Femur (tissue), 1 donor: ENCODE results near the gene NRARP.
"Not testable (repeated sequence)": the region's sequence is repeated elsewhere in the genome, so short reads cannot be mapped to it uniquely, and the experiment has no call there.

Experiments
- DNase-seq: peaks from one replicate; pipeline ENCODE4 v3.0.0-alpha.2; 2017

Gene NRARP

DNA sequence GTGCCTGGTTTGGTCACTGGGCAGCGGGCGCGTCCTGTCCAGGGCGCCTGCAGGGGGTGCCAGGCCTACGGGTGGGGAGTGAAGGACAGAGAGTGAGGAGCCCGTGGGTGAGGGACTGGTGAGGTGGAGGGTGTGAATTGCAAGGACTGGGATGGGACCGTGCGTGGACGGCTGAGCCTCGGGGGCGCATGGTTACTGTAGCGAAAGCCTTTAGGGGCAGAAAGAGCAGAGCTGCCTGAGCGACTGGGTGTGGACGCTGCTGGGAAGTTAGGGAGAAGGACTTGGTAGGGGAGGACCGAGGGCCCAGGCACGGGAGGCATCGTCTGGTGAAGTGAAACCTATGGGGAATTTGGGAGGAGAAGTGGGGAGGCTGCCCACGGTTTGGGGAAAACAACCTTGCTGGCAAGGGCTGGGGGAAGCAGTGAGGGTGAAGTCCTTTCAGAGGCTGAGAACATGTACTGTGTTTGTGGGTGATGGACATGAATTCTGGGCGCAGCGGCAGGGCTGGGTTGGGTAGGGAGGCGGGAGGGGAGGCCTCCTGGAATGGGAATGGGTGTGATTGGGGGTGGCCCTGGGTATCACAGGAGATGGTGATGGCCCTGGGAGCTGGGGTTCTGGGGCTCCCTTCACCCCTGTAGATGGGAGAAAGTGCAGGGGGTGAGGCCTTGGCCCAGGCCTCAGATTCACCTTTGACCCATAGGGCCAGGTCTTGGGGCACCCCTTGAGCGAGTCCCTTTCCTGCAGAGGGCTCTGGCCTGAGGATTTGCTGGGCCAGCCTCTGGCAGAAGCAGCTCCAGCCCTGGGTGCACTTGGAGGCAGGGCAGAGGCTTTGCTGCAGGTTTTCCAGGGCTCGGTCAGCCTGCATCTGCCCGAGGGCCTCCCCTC lies 26.2 kb downstream of the NRARP start:
- DNase-seq: peak; percentile 21

DNA sequence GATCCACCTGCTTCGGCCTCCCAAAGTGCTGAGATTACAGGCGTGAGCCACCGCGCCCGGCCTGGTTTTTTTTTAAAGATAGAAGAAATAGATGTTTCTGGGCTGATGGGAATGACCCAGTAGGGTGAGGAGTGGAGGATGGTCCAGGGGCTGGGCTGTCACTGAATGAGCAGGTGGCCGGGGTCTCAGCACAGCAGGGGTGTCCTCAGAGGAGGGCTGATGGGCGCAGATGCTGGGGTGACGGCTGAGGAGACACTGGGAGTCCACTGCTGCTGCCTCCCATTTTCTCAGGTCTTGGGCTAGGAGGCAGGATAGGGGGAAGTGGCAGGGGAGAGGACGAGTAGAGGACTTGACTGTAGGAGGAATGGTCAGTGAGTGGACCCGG lies 26.9 kb downstream of the NRARP start:
- peak; percentile 26 for DNase-seq

DNA sequence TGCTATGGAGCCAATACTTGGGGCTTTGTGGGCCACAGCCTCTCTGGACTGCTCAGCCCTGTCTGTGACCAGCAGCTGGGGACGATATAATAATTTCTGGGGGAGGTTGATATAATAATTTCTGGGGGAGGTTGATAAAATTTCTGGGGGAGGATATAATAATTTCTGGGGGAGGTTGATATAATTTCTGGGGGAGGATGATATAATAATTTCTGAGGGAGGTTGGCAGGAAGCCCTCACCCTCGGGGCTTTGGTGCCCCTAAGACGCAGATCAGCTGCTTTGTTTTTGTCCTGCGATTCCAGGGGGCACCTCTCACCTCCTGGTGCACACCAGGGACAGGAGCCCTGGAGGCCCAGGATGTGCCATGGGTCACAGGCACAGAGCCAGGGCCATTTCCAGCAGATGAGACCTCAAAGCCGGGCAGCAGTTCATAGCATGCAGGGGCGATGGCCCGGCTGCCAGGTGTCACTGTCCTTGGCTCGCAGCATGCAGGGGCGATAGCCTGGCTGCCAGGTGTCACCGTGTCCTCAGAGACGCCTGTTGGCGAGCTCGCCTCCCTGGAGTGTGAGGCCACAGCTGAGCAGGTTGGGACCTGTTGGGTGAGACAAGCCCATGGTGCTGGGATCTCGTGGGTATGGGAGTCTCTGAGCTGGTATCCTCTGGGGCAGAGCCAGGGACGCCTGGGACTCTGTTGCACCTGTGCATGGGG lies 28.3 kb downstream of the NRARP start:
- no peak for DNase-seq

DNA sequence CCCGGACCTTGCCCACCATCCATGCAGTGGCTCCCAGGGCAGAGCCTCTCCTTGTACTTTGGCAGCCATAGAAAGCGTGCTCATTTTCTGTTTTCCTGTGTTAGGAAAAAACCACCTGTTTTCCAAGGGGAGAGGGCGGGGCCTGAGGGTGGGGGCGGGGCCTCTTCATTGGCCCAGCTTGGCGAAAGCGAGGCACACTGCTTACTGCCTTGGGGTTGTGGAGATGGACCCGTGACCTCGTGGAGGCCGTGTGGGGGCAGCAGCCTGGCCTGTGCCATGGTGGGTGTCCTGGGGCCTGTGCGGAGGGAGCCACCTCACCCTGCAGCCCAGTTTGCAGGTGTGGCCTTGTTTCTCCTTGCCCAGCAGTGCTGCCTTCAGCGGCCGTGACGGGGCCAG lies 29.0 kb downstream of the NRARP start:
- DNase-seq: no peak

DNA sequence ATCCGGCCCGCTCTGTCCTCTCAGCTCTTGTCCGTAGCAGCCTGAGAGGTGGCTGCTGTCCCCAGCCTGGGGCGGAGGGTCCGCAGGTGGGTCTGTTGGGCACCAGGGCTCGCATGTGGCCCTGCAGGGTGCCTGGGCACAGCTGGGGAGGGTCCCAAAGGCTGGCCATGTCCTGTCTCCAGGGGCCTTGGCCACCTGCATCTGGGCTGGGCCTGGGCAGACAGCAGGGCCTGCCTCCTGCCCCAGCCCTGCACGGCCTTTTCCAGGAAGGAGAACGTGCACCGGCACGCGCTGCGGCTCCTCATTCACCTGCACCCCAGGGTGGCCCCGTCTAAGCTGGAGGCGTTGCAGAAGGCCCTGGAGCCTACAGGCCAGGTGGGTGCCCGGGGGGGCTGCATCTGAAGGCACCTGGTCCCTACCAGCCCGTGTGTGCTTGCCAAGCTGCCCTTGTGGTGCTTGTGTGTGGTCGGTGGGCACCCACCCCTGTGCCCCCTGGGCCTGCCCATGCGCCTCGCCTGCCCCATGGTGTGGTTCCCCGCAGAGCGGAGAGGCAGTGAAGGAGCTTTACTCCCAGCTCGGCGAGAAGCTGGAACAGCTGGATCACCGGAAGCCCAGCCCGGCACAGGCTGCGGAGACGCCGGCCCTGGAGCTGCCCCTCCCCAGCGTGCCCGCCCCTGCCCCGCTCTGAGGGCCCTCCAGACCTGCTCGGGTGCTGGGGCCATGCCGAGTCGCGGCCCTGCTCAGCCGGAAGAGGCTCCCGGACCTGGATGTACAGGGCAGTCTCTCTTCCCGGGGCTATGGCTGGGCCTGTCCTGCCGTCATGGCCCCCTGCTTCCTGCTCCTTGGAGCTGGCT lies 29.6 kb downstream of the NRARP start:
- no peak for DNase-seq

DNA sequence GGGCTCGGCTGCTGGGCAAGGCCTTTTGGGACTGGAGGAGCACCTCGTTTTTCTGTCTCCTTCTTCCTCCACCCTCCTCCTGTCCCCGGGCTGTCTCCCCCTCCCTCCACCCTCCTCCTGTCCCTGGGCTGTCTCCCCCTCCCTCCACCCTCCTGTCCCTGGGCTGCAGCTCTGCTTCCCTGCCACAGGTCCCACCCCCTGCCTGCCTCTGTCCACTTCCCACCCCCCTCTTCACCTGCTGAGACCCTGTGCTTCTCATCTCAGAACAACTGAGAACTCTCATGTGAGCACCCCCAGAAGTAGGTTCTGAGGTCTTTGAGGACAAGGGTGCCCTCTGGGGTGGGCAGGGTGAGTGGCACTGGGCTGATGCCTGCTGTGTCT lies 30.4 kb downstream of the NRARP start:
- no peak for DNase-seq

DNA sequence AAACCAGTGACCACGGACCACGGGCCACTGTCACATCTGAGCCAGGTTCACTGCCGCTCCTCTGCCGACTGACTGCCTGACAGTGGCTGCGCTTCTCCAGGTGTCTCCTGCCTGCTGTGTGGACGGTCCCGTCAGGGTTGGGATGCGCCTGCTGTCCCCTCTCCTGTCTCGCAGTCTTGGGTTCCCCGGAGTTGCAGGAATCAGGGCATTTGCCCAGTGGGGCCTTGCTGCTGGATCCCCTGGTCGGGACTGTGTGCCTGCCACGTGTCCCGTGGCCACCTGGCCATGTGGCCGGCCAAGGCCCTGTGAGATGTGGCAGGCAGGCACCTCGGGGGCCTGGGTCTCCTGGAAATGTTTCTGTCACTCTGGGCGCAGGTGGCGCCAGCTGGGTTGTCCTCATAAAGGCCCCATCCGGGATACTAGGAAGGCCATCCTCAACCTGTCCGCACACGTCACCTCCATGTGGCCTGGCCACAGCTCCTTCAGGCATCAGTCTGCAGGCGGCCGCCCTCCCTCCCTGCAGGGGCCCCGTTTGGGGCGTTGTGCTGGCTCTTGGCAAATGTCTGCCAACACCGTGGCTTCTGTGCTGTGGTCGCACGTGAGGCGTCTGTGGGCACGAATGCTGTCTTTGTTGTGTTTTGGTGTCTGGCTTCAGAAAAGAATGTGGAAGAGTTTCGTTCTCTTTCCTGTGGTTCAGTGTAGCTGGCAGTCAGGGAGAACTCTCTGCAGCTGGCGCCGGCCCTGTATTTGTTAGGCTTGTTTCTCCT lies 31.0 kb downstream of the NRARP start:
- peak; percentile 43 for DNase-seq

DNA sequence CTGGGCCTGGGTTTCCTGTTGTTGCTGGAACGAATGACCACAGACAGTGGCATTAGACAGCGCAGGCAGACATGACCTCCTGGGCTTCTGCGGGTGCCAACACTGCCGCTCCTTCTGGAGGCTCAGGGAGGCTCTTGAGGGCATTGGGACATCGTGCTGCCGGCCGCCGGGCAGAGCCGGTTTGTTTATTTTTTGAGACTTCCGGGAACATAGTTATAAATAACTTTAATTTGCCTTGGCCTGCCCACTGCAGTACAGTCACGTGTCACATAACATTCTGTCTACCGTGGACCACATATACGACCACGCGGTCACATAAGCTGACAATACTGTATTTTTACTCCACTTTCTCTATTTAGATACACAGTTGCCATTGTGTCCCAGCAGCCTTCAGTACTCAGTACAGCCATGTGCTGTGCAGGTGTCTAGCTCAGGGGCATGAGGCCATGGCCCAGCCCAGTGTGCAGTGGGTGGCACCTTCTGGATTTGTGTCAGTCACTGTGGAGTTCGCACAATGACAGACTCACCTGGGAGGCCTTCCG lies 32.8 kb downstream of the NRARP start:
- peak; percentile 54 for DNase-seq

DNA sequence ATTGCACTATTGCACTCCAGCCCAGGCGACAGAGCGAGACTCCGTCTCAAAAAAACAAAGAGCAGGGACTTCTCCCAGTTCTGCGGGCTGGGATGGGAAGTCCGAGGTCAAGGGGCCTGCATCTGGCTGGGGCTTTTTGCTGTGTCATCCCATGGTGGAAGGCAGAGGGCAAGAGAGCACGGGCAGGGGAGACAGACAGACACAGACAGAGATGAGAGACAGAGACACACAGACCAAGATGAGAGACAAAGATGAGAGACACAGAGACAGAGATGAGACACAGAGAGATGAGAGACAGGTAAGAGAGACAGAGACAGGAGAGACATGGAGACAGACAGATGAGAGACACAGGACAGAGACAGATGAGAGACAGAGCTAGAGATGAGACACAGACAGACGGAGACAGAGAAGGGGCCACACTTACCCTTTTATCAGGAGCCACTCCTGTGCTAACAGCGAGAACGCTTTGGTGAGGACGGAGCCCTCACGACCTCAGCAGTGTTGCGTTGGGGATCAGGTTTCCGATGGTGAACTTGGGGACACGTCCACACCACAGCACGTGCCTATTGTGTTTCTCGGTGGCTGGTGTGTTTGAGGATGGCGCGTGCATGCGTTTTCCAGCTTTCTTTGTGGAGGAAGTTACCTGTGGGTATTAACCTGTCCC lies 33.4 kb downstream of the NRARP start:
- DNase-seq: peak; percentile 21

DNA sequence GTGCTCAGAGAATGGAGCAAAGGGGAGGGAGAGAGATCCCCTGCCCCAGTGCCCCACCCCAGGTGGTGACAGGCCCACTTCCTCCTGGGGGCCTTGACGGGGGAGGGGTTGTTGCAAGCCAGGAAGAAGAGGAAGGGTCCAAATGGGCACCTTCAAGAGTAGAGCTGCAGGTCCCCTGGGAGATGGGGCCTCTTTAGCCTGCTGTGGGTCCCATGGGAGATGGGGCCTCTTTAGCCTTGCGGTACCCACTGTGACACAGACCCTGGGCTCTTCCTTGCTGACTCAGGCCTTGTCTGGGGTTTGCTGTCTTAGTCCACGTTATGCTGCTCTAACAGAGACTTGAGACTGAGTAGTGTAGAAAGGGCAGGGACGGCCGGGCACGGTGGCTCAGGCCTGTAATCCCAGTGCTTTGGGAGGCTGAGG lies 34.1 kb downstream of the NRARP start:
- DNase-seq: peak; percentile 19

DNA sequence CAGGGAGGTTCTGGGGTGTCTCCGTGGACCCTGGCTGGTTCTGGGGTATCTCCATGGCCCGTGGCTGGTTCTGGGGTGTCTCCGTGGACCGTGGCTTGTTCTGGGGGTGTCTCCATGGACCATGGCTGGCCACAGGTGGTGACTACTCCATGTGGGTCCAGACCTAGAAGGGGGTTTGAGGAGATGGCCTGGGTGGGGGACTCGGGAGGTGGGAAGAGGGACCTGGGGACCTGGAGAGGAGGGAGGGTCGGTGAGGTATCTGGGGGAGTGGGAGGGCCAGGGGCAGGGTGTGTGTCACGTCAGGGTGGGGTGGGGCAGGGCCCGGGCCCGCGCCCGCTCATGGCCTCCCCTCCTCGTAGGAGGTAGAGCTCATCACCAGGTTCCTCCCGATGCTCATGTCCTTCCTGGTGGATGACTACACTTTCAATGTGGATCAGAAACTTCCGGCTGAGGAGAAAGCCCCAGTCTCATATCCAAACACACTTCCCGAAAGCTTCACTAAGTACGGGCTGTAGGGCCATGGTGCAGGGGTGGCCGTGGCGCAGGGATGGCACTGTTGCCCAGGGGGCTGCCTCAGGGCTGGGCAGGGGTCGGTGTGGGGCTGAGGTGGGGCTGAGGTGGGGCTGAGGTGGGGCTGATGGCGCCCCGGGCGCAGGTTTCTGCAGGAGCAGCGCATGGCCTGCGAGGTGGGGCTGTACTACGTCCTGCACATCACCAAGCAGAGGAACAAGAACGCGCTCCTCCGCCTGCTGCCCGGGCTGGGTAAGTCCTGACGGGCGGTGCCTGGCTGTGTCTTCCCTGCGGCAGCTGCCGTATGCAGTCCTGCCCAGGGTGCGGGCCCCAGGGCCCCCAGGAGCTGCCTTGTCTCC lies 35.3 kb downstream of the NRARP start:
- no peak for DNase-seq

DNA sequence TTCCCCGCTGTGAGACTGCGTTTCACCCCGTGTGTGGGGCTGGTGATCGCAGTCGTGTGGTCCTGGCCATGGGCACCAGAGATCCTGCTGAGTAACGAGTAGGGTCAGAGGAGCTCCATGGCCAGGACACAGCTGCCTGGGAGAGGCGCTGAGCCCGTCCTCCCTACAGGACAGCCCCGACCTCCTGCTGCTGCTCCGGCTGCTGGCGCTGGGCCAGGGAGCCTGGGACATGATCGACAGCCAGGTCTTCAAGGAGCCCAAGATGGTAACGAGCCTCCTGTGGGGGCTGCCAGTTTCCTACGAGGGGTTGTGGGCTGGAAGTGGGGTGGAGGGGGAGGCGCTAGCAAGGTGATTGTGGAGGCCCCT lies 35.9 kb downstream of the NRARP start:
- DNase-seq: peak; percentile 24

DNA sequence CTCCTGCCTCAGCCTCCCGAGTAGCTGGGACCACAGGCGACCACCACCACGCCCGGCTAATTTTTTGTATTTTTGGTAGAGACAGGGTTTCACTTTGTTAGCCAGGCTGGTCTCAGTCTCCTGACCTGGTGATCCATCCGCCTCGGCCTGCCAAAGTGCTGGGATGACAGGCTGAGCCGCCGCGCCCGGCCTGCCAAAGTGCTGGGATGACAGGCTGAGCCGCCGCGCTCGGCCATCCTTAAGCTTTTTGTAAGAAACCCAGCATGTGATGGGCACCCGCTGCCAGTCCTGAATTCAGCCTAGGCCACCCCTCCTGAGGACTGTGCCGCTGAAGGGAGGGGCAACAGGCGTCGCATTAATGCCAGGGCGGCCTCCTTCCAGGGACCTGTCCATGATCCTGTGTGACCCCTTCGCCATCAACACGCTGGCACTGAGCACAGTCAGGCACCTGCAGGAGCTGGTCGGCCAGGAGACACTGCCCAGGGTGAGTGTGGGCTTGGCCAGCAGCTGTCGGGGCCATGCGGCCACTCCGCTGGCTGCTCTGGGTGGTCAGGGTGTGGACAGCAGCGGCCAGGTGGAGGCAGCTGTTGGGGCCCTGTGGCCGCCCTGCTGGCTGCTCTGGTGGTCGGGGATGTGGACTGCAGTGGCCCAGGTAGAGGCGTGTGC lies 36.4 kb downstream of the NRARP start:
- DNase-seq: peak; percentile 22

DNA sequence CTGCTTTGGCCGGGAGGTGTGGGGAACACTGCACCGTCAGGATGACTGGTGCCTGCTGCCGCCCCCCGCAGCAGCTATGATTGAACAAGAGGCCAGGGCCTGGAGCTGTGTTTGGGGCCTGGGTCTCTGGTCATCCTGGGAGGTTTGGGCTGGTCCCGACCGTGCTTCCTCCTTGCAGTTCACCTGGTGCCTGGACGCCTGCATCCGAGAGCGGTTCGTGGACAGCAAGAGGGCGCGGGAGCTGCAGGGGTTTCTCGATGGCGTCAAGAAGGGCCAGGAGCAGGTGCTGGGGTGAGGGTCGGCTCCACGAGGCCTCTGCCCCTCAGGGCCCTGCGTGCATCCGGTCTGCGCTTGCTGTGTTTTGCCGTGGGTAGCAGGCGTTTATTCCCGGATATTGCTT lies 38.0 kb downstream of the NRARP start:
- DNase-seq: no peak

DNA sequence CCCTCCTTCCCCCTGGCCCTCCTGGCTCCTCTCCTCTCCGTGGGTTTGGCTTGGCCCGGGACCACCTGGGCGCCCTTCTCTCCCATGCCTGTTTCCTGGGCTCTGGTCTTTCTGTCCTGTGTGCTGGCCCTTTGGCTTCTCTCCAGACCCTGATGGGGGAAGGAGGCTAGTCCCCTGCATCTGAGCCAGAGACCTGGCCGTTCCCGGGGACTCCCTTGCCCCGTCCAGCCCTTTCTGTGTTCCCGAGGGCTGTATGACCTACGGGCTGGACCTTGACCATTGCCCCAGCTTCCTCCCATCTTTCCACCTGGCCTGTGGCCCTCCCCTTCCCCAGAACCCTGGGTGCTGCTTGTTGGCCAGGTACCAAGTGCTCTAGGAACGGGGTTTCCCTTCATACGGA lies 38.6 kb downstream of the NRARP start:
- no peak for DNase-seq

DNA sequence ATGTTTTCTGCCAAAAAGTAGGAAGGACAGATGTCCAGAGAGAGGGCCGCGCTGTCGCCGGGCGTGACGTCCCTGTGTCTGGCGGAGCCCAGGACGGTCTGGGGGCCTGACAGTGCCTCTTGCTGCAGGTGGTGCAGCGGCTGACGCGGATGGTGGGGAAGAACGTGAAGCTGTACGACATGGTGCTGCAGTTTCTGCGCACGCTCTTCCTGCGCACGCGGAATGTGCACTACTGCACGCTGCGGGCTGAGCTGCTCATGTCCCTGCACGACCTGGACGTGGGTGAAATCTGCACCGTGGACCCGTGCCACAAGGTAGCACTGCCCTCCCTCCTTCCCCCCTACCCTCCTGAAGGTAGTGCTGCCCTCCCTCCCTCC lies 39.2 kb downstream of the NRARP start:
- DNase-seq: no peak

DNA sequence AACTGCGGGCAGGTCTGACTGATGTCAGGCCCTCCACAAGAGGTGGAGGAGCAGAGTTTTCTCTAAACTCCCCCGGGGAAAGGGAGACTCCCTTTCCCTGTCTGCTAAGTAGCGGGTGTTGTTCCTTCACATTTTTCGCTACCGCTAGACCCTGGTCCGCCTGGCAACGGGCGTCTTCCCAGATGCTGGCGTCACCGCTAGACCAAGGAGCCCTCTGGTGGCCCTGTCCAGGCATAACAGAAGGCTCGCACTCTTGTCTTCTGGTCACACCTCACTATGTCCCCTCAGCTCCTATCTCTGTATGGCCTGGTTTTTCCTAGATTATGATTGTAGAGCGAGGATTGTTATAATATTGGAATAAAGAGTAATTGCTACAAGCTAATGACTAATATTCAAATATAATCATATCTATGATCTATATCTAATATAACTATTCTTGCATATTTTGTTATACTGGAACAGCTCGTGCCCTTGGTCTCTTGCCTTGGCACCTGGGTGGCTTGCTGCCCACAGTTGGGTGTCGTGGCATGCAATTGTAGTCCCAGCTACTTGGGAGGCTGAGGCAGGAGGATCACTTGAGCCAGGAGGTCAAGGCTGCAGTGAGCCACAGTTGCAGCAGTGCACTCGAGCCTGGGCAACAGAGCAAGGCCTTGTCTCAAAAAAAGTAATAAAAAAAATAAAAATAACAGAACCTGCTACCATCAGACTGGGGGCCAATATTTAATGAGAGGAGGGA lies 39.7 kb downstream of the NRARP start:
- DNase-seq: not testable (repeated sequence)

DNA sequence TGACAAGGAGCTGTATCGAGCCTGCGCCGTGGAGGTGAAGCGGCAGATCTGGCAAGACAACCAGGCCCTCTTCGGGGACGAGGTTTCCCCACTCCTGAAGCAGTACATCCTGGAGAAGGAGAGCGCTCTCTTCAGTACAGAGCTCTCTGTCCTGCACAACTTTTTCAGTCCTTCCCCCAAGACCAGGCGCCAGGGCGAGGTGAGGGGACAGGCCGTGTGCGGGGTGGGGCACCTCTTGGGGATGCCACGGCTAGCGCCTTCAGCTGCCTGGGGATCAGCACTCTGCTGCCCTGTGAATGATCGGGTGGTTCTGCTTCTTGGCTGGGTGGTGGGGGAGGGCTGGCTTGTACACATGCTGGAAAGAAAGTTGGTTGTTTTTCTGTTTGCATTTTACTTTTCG lies 45.2 kb downstream of the NRARP start:
- DNase-seq: no peak

DNA sequence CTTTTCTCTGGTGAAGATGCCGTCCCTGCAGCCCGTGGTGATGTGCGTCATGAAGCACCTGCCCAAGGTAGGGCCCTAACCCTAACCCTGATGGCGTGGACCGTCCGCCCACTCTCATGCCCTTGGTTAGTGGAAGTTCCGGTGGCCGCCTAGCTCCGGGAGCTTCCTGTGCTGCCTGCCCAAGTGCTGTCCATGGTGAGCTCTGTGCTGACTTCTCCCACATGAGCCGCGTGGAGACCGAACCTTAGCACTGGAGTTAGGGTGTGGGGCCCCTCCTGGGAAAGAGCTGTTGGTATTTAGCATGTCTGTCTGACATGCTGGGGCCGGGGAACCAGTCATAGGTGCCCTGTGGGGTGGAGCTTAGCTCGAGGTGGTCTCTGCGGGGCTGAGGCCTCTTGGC lies 45.7 kb downstream of the NRARP start:
- no peak for DNase-seq
